IMR-90 (cell line): Measurements from ENCODE around the gene HUS1B.

Experiments
- BHLHE40 ChIP-seq: fragments of 150-350 bp; IDR thresholded peaks from 2 replicates; pipeline ENCODE4 v1.6.1; 2016; ENCODE audit warnings: mild to moderate bottlenecking, low read depth, low read length
- CEBPB ChIP-seq: IDR thresholded peaks from 2 replicates; pipeline ENCODE4 v1.6.1; 2012; ENCODE audit warnings: low read depth, low read length, improper control_type of control experiment
- CHD1 ChIP-seq: IDR thresholded peaks from 2 replicates; pipeline ENCODE4 v1.6.1; 2012; ENCODE audit warnings: low read depth, low read length, improper control_type of control experiment
- CTCF ChIP-seq: conservative IDR thresholded peaks from 2 replicates; pipeline ENCODE4 v1.5.1; 2012; ENCODE audit warnings: mild to moderate bottlenecking, low read depth, low read length, improper control_type of control experiment
- ELK1 ChIP-seq: fragments of 150-350 bp; IDR thresholded peaks from 2 replicates; pipeline ENCODE4 v1.6.1; 2016; ENCODE audit warnings: low read depth, mild to moderate bottlenecking, low read length, moderate library complexity, borderline replicate concordance
- MAFK ChIP-seq: IDR thresholded peaks from 2 replicates; pipeline ENCODE4 v1.6.1; 2012; ENCODE audit warnings: low read depth, low read length, improper control_type of control experiment
- MXI1 ChIP-seq: IDR thresholded peaks from 2 replicates; pipeline ENCODE4 v1.6.1; 2012; ENCODE audit warnings: low read depth, mild to moderate bottlenecking, low read length, moderate library complexity, borderline replicate concordance
- POLR2A ChIP-seq: IDR thresholded peaks from 2 replicates; pipeline ENCODE4 v1.6.1; 2012; ENCODE audit warnings: mild to moderate bottlenecking, low read depth, low read length
- RFX5 ChIP-seq: IDR thresholded peaks from 2 replicates; pipeline ENCODE4 v1.8.0; 2012; ENCODE audit warnings: low read depth, mild to moderate bottlenecking, low read length, moderate library complexity
- SMC3 ChIP-seq: fragments of 150-350 bp; IDR thresholded peaks from 2 replicates; pipeline ENCODE4 v1.6.1; 2016; ENCODE audit warnings: low read depth, mild to moderate bottlenecking, antibody characterized with exemption, low read length, moderate library complexity
- USF2 ChIP-seq: fragments of 150-350 bp; IDR thresholded peaks from 2 replicates; pipeline ENCODE4 v1.6.1; 2017; ENCODE audit warnings: mild to moderate bottlenecking, antibody characterized with exemption, low read length, low read depth

- no peak for TF ChIP-seq CTCF
- no peak for TF ChIP-seq CEBPB
- no peak for TF ChIP-seq USF2
- TF ChIP-seq POLR2A: no peak
- TF ChIP-seq SMC3: no peak
- peak; percentile 72 for TF ChIP-seq MAFK
- no peak for TF ChIP-seq BHLHE40
- no peak for TF ChIP-seq ELK1
- no peak for TF ChIP-seq CHD1
- no peak for TF ChIP-seq MXI1
- no peak for TF ChIP-seq RFX5
Observed at GRCh38 chr6:700490-700889, 43.6 kb upstream of the HUS1B start.
